Activated CD4-positive, CD25-positive, alpha-beta regulatory T cell (primary cell): ENCODE measurements around the gene RUNX2.

Experiments
- DNase-seq, 4 experiments: peaks; one replicate each; lab custom pipeline; 2025; lab: John Stamatoyannopoulos, UW

RUNX2 gene

DNA sequence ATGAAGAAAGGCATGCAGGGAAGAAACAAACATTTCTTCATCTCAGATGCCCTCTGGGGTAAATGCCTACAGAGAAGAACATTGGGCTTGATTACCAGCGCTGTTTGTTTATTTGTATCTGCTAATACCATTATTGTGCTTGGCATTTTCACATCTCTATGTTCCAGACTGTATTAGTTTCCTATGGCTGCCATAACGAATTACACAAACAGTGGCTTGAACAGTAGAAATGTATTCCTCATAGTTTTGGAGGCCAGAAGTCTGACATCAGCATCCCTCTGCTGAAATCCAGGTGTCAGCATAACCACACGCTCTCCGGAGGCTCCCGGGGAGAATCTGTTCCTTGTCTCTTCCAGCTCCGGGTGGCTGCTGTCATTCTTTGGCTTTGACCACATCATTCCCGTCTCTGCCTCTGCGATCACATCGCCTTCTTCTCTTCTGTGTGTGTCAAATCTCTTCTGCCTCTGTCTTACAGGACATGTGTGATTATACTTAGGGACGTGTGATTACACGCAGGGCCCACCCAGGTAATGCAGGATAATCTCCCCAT is 291.2 kb downstream of the RUNX2 start:
- DNase-seq: no peak

DNA sequence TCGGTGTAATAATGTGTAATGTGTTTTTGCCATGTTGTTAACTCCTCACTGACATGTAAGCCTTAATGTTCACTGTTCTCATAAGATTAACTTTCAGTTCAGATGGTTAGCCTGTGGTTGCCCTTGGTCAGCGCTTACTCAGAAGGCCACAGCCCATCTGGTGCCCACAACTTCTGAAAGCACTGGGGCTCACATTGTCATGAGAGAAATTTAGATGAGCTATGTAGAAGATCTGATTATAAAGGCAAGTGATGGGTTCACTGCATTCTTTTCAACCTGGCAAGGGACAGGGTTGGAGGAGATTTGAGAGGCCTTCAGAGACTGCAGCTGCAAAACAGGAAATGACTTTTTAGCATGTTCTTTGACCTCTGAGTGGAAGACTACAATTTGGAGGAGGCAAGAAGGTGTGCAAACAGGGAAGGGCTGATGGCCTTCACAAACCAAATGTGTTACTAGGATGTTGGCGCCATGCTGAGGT is 291.9 kb downstream of the RUNX2 start:
- DNase-seq: no peak

GRCh38 chr6:45624228-45624627 is 296.1 kb downstream of the RUNX2 start:
- no peak for DNase-seq

GRCh38 chr6:45625191-45625664 is 297.1 kb downstream of the RUNX2 start:
- no peak for DNase-seq

- no peak for DNase-seq
These were observed 298.2 kb downstream of the RUNX2 start for GRCh38 chr6:45626087-45626891.

GRCh38 chr6:45630314-45630713 is 302.2 kb downstream of the RUNX2 start:
- no peak for DNase-seq

DNA sequence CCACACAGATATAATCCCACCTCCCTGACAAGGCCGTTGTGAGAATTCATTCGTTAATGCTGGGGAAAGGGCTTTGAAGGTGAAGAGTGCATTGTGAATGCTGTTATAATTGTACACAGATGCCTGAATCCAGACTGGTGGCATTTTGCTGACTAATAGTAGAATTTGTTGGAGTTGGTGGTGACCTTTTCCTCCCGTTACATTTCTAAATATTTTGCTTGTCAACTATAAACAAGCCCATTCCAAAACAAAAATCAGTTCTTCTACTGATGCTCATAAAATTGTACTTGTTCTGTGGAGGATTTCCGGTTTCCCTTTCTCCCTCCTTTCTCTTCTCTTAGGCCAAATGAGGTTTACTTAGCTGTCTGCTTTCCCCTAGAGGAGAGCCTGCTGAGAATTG is 302.7 kb downstream of the RUNX2 start:
- DNase-seq: no peak

GRCh38 chr6:45631396-45631795 is 303.3 kb downstream of the RUNX2 start:
- DNase-seq: no peak

DNA sequence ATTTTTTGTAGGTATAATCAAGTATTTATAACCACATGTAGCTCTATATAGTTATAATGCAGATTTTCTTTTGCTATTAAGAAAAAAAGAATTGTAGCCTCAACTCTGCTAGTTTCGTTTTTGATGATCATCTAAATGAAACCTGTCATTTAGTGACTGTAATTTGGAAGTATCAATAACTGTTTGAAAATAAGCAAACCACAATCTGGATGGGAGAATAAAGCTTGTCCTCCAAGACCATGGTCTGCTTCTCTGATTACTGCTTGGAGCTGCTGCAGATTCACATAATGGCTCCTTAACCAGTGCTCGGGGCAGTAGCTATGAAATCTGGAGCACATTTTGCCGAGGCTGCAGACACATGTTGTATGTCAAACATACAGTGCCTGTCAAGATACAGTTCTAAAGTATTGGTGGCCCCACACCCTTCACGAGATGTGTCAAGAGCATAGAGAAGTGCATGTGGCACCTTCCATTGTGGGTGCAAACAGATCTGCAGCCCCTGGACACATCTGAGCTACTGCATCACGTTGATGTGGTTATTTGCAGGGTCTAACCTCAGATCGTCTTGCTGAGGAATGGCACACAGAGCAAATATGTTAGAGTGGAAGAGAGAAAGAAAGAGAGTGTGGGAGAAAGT is 305.3 kb downstream of the RUNX2 start:
- DNase-seq: no peak

DNA sequence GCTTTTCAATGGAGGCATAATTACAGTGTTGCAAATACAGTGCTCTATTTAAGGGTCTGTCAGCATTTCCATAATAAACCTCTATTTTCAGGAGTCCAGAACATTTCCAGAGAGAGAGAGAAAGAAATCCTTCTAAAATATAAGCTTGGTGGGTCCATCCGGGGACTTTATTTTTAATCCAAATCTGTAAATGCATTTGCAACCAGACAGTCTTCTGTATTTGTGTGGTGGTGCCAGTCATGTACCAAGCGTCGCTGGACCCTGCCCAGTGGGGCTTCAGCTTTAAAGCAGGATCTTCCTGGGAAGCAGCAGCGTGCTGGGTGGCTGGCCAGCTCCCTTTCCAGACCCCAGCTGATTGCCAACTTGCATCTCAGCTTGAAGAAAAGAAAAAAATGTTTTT is 306.1 kb downstream of the RUNX2 start:
- DNase-seq: no peak

GRCh38 chr6:45635284-45635867 is 307.2 kb downstream of the RUNX2 start:
- DNase-seq: no peak

GRCh38 chr6:45637056-45637455 is 308.9 kb downstream of the RUNX2 start:
- no peak for DNase-seq

- no peak for DNase-seq
These were observed 309.6 kb downstream of the RUNX2 start for GRCh38 chr6:45637611-45638257.

GRCh38 chr6:45640081-45640491 is 312.0 kb downstream of the RUNX2 start:
- no peak for DNase-seq

- no peak for DNase-seq
These were observed 312.7 kb downstream of the RUNX2 start for GRCh38 chr6:45640811-45641210.

GRCh38 chr6:45642331-45643125 is 314.4 kb downstream of the RUNX2 start:
- DNase-seq: no peak

- no peak for DNase-seq
These were observed 315.0 kb downstream of the RUNX2 start for GRCh38 chr6:45643126-45643525.

DNA sequence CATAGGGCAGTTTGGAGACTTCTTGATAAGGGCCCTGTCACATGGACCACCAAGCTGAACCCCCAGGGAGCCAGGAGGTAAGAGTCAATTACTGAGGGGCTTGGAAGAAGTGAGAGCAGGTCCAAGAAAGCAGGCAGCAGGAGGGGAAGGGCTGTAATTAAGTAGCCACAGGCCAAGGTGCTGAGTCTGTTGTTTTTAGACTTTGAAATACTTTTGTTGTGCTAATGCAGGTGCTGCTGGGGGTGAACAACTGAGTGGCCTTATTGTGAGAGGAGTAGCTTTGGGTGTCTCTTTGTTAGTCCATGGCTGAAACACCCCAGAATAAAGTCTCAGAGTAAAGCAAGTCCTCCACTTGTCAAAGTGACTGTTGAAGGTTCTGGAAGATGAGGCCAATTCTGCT is 316.6 kb downstream of the RUNX2 start:
- no peak for DNase-seq

DNA sequence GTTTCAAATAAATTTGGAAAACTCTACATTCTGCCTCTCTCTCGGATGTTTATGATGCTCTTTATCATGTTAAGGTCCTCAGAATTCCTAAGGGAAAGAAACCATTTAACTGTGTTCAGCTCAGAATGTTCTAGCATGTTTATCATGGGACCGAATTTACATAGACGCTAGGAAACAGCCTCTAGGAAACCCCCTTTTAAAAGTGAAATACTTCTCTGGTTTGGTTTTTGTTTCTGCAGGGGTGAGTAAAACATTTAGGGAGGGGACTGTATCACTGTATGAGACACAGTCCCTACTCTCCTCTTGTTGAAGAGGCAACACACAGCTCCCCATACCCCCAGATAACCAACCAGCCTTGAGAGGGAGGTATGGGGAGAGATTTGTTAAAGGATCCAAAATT is 317.2 kb downstream of the RUNX2 start:
- no peak for DNase-seq

- DNase-seq: no peak
These were observed 319.5 kb downstream of the RUNX2 start for GRCh38 chr6:45647341-45648261.
